Neural crest cell (in vitro differentiated cells): ENCODE measurements around the gene CFAP100. TPM values are rescaled to one million over a fixed set of nuclear protein-coding genes. Genes with fewer than 3 reads are reported as not detected.

Source experiments
- DNase-seq: peaks from one replicate; pipeline ENCODE4 v3.0.0; 2021; ENCODE audit warnings: low read depth, mixed read lengths, low spot score
- H3K27ac Mint-ChIP-seq: one replicate; pipeline ENCODE4 v1.8.0; 2021; ENCODE audit warnings: mild to moderate bottlenecking, mixed read lengths; ENCODE audit not compliant: unreplicated experiment
- H3K27me3 Mint-ChIP-seq: 2 replicates; pipeline ENCODE4 v1.8.0; 2021; ENCODE audit warnings: low read depth, mild to moderate bottlenecking, mixed read lengths
- H3K36me3 Mint-ChIP-seq: 2 replicates; pipeline ENCODE4 v1.8.0; 2021; ENCODE audit warnings: low read depth, mild to moderate bottlenecking, mixed read lengths
- H3K4me1 Mint-ChIP-seq: 2 replicates; pipeline ENCODE4 v1.8.0; 2021; ENCODE audit warnings: mixed read lengths
- H3K4me3 Mint-ChIP-seq: one replicate; pipeline ENCODE4 v1.8.0; 2021; ENCODE audit warnings: mild to moderate bottlenecking, mixed read lengths
- H3K9me3 Mint-ChIP-seq: 2 replicates; pipeline ENCODE4 v1.8.0; 2021; ENCODE audit warnings: mixed read lengths
- total RNA-seq: library from RNA; stranded (reverse); gene quantifications from 2 replicates; pipeline ENCODE4 v1.2.1, GENCODE V29; 2021
- TF ChIP-seq, protein P1 (sequence below): fragments of 200-600 bp; sonication (generic); conservative IDR thresholded peaks from 2 replicates; pipeline ENCODE4 v1.5.0; 2021; ENCODE audit warnings: antibody characterized with exemption, mild to moderate bottlenecking

Gene CFAP100
- total RNA-seq, 1 donor from 2014 or later: 1.7 TPM

DNA sequence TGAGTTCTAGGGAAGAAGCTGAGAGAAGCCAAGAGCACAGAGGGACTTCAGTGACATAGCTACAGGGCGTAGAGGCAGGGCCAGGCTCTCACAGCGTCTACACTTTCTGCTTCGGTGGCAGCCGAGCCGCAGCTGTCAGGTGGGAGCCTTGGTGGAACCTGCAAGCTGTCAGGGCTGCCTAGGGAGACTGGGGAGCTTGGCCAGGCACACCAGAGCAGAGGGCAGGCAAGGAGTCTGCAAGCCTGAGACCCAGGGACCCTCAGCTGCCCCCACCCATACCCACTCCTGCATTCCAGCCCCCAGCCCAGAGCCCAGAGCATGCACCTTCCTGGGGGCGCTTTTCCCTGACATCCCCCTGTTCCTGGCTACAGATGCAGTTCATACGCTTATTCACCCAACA lies 24.1 kb upstream of the CFAP100 start:
- no peak overlapping the region for H3K4me3 Mint-ChIP-seq
- DNase-seq: no peak
- H3K27ac Mint-ChIP-seq: no peak overlapping the region
- TF ChIP-seq, protein P1, sequence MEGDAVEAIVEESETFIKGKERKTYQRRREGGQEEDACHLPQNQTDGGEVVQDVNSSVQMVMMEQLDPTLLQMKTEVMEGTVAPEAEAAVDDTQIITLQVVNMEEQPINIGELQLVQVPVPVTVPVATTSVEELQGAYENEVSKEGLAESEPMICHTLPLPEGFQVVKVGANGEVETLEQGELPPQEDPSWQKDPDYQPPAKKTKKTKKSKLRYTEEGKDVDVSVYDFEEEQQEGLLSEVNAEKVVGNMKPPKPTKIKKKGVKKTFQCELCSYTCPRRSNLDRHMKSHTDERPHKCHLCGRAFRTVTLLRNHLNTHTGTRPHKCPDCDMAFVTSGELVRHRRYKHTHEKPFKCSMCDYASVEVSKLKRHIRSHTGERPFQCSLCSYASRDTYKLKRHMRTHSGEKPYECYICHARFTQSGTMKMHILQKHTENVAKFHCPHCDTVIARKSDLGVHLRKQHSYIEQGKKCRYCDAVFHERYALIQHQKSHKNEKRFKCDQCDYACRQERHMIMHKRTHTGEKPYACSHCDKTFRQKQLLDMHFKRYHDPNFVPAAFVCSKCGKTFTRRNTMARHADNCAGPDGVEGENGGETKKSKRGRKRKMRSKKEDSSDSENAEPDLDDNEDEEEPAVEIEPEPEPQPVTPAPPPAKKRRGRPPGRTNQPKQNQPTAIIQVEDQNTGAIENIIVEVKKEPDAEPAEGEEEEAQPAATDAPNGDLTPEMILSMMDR: no peak
- no peaks in the 10 kb centered on the region for H3K27me3 Mint-ChIP-seq
- no peaks in the 10 kb centered on the region for H3K36me3 Mint-ChIP-seq
- peaks cover 8% of the 10 kb centered on the region for H3K4me1 Mint-ChIP-seq
- no peaks in the 10 kb centered on the region for H3K9me3 Mint-ChIP-seq

DNA sequence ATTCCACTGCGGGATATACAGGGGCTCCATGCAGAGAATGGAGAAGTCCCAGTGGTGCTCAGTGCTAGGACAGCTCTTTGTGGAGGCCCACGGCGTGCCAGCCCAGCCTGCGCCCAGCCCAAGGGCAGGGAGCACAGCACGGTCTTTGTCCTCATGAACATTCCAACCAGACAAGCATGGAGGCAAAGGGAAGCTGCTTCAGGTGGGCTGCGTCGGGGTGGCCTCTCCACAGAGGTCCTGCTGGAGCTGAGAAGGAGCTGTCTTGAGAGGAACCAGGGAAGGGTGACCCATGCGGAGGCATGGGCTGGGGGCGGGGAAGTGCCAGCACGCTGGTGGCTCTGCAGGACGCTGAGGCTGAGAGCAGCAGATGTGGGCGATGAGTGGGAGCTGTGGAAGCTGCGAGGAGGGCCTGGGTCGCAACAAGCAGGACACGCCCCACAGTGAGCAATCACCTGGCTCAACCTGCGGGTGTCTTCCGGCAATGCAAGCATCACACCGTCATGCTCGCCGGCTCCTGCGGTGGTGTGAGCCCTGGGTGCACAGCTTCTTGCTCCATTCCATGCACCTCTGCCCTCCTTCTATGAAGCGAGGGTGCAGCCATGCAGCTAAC lies 23.5 kb upstream of the CFAP100 start:
- H3K27me3 Mint-ChIP-seq: no peaks in the 10 kb centered on the region
- H3K4me3 Mint-ChIP-seq: no peak overlapping the region
- DNase-seq: no peak
- H3K27ac Mint-ChIP-seq: no peak overlapping the region
- H3K9me3 Mint-ChIP-seq: no peaks in the 10 kb centered on the region
- TF ChIP-seq, protein P1: no peak
- H3K4me1 Mint-ChIP-seq: peaks cover 9% of the 10 kb centered on the region
- no peaks in the 10 kb centered on the region for H3K36me3 Mint-ChIP-seq

DNA sequence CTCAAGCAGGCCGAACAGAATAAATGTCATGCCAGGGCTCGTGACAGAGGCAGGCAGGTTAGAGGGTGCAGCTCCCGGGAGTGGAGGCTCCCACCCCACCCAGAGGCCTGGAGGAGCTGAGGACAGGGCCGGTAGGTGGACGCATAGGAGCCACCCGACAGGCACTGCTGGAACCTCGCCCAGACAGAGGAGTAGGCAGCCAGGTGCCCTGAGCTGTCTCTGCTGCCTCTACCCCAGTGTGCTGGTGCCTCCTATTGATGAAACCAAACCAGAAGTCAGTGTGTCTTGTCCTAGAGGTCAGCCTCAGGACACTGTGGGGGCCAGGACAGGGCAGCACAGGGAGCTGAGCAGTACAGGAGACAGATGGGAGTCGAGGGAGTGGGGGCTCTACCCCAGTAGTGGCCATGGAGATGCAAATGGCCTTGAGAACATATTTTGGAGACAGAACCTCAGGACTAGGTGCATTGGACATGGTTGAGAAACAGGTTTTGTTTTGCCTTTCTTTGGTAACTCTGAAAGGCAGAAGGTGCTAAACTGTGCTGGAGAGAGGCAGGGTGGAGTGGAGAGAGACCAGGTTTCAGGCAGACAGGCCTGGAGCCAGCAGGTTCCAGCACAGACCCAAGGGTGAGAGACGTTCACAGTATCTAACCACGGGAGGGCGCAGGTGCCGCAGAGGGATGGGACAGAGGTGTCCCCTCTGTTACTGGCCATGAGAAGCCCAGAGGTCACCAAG lies 22.1 kb upstream of the CFAP100 start:
- no peak overlapping the region for H3K4me3 Mint-ChIP-seq
- no peak for DNase-seq
- H3K36me3 Mint-ChIP-seq: no peaks in the 10 kb centered on the region
- H3K27me3 Mint-ChIP-seq: no peaks in the 10 kb centered on the region
- no peaks in the 10 kb centered on the region for H3K9me3 Mint-ChIP-seq
- H3K4me1 Mint-ChIP-seq: peaks cover 22% of the 10 kb centered on the region
- TF ChIP-seq, protein P1: no peak
- peak overlapping the region; percentile 81 for H3K27ac Mint-ChIP-seq

DNA sequence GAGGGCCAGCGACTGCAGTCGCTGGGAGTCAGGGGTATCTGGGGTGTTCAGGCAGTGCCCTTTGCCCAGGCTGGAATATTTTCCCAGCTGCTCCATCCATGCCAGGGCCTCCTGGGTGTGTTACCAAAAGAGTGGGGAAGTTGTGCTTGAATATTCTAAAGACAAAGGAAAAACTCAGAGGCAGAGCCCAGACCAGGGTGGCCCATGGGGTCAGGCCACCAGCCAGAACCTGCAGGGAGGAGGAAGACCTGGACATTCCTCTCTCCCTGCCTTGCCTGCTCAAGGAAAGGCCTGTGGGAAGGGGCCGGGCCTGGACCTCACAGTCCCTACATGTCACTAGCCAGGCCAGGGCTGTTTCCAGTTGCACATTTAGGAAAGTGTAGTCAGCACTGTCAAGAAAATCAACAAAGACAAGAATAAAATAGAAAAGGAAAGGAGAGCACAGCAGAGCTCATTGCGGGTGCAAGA lies 21.5 kb upstream of the CFAP100 start:
- Mint-ChIP-seq H3K4me1 (peaks cover 23% of the 10 kb centered on the region), H3K36me3 (no peaks in the 10 kb centered on the region), H3K27ac (no peak overlapping the region), H3K4me3 (no peak overlapping the region), H3K9me3 (no peaks in the 10 kb centered on the region), H3K27me3 (no peaks in the 10 kb centered on the region)
- no peak for DNase-seq
- TF ChIP-seq, protein P1: no peak

DNA sequence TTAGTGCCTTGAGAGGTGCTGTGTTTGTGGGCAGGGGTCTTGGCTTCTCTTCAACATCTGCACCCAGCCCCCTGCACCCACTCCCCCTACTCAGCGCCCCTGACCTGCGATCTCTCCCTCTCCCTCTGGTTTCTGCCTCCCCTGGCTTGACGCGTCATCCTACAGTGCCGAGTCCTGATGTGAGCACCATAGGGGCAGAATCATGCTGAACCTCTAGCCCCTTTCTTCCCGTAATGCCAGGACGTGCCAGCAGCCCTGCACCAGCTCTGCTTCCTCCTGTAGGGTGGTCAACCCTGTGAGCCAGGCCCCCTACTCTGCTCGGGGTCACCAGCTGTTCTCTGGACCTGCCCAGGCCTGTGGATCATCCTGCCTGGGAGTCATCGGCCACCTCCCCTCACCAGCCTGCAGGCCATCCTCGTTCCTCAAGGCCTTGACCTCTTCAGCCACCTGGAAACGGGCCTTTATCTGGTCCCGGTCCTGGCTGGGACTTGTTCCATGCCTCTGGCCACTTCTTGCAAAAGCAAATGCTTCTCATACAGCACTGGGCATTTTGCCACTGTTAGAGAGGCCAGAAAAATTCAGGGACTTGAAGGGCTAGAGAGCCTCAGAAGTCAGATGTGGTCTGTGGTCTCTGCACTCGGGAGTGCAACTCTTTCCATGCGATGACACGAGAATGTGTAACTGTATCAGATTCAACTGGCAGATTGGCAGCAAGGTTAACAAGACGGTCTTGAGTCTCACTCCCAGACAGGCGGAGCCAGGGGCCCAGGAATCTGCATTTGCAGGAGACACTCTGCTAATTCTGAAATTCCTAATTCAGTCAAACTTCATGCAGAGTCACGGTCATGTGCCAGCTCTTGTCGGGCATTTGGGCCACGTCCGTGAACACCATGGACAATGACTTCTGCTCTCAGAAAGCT lies 20.8 kb upstream of the CFAP100 start:
- TF ChIP-seq, protein P1: no peak
- H3K9me3 Mint-ChIP-seq: no peaks in the 10 kb centered on the region
- no peaks in the 10 kb centered on the region for H3K27me3 Mint-ChIP-seq
- no peak overlapping the region for H3K4me3 Mint-ChIP-seq
- peaks cover 23% of the 10 kb centered on the region for H3K4me1 Mint-ChIP-seq
- DNase-seq: no peak
- H3K27ac Mint-ChIP-seq: no peak overlapping the region
- H3K36me3 Mint-ChIP-seq: no peaks in the 10 kb centered on the region
